Small intestine (tissue), 4 donors: ENCODE data around the gene F8A2. TPM values are rescaled to one million over a fixed set of nuclear protein-coding genes. Genes with fewer than 3 reads are reported as not detected.

ENCODE experiments used
- polyA plus RNA-seq, 4 donors: library from polyadenylated mRNA; stranded (reverse) in 3 of 4; unstranded in 1 of 4; fragments of 200-250 nt in 3 of 4; fragments of 120-200 nt in 1 of 4; gene quantifications; one replicate each; pipeline versions ENCODE4 v1.2.1 to v1.2.3, GENCODE V29; 2013
- donor health status: healthy with polysubstance abuse.
- donor health status: Bipolar disorder and iron deficiency.
- donor health status: healthy.

The F8A2 gene
- polyA plus RNA-seq, 4 donors, result not detected

Other genes with a start within 250 kb of the F8A2 start
- 10 to 100 TPM; 35.1 to 39.1 (median 38.4) TPM for gene VBP1, start 165.6 kb upstream of the F8A2 start, polyA plus RNA-seq
- gene RAB39B, start 117.6 kb upstream of the F8A2 start, polyA plus RNA-seq, result under 1 TPM in 3 of 4 donors, not detected in 1; 0.27 to 0.91 (median 0.50) TPM
- gene CLIC2, start 47.5 kb upstream of the F8A2 start, polyA plus RNA-seq, result 1 to 10 TPM in 3 of 4 donors, under 1 TPM in 1; 0.89 to 9.9 (median 5.8) TPM
- gene F8A3, start 76.5 kb downstream of the F8A2 start, polyA plus RNA-seq, result 1 to 10 TPM in 3 of 4 donors, not detected in 1; 3.4 to 3.9 (median 3.8) TPM
- 1 to 10 TPM in 1 of 4 donors, under 1 TPM in 3; under 0.01 to 3.3 (median 0.32) TPM for gene SPRY3, start 230.5 kb downstream of the F8A2 start, polyA plus RNA-seq
- gene TMLHE, start 230.9 kb downstream of the F8A2 start, polyA plus RNA-seq, result 10 to 100 TPM in 2 of 4 donors, 1 to 10 TPM in 2; 9.2 to 24.3 (median 10.2) TPM